HepG2 (cell line): ENCODE measurements around the gene RREB1. TPM values are rescaled to one million over a fixed set of nuclear protein-coding genes. Genes with fewer than 3 reads are reported as not detected.

ENCODE experiments used
- FOXO1 ChIP-seq: sonication (generic); formaldehyde crosslinking; IDR thresholded peaks from 2 replicates; pipeline ENCODE4 v1.4.0; 2020; ENCODE audit warnings: missing genetic modification reagents
- HOXA3 ChIP-seq: sonication (generic); formaldehyde crosslinking; IDR thresholded peaks from 2 replicates; pipeline ENCODE4 v1.5.0; 2020; ENCODE audit warnings: missing genetic modification reagents
- NFYC ChIP-seq: IDR thresholded peaks from 2 replicates; pipeline ENCODE4 v1.6.1; 2016; ENCODE audit warnings: missing genetic modification reagents, missing compliant biosample characterization
- SIN3A ChIP-seq: IDR thresholded peaks from 2 replicates; pipeline ENCODE4 v1.6.1; 2011; ENCODE audit warnings: low read depth, mild to moderate bottlenecking, control low read depth, low read length, borderline replicate concordance
- TP53 ChIP-seq: sonication (generic); formaldehyde crosslinking; conservative IDR thresholded peaks from 2 replicates; pipeline ENCODE4 v1.4.0; 2020; ENCODE audit warnings: missing genetic modification reagents
- UBTF ChIP-seq: sonication (generic); formaldehyde crosslinking; IDR thresholded peaks from 2 replicates; pipeline ENCODE4 v1.4.0; 2020; ENCODE audit warnings: mild to moderate bottlenecking, missing genetic modification reagents
- WIZ ChIP-seq: sonication (generic); formaldehyde crosslinking; IDR thresholded peaks from 2 replicates; pipeline ENCODE4 v1.5.1; 2020; ENCODE audit warnings: mild to moderate bottlenecking, missing genetic modification reagents
- ZBTB49 ChIP-seq: sonication (generic); formaldehyde crosslinking; IDR thresholded peaks from 2 replicates; pipeline ENCODE4 v1.4.0; 2020; ENCODE audit warnings: missing genetic modification reagents, borderline replicate concordance
- ZNF256 ChIP-seq: sonication (generic); formaldehyde crosslinking; conservative IDR thresholded peaks from 2 replicates; pipeline ENCODE4 v1.4.0; 2020; ENCODE audit warnings: missing genetic modification reagents
- ZNF296 ChIP-seq: sonication (generic); formaldehyde crosslinking; conservative IDR thresholded peaks from 2 replicates; pipeline ENCODE4 v1.5.0; 2020; ENCODE audit warnings: mild to moderate bottlenecking, missing genetic modification reagents
- ZNF350 ChIP-seq: sonication (generic); formaldehyde crosslinking; IDR thresholded peaks from 2 replicates; pipeline ENCODE4 v1.4.0; 2020; ENCODE audit warnings: mild to moderate bottlenecking, low read depth, missing genetic modification reagents, borderline replicate concordance
- ZNF605 ChIP-seq: sonication (generic); formaldehyde crosslinking; IDR thresholded peaks from 2 replicates; pipeline ENCODE4 v1.8.0; 2022; ENCODE audit warnings: mild to moderate bottlenecking, missing genetic modification reagents
- ZNF687 ChIP-seq: sonication (generic); formaldehyde crosslinking; IDR thresholded peaks from 2 replicates; pipeline ENCODE4 v1.5.1; 2020; ENCODE audit warnings: mild to moderate bottlenecking, missing genetic modification reagents, moderate library complexity
- ZNF691 ChIP-seq: sonication (generic); formaldehyde crosslinking; IDR thresholded peaks from 2 replicates; pipeline ENCODE4 v1.4.0; 2020; ENCODE audit warnings: missing genetic modification reagents, low read depth, mild to moderate bottlenecking, borderline replicate concordance
- polyA plus RNA-seq, 8 experiments: library from polyadenylated mRNA; depleted of rRNA in 3 of 8; stranded (reverse) in 7 of 8; unstranded in 1 of 8; fragments of >200 nt; fragmentation: Illumina TruSeq in 4 of 8; extraction: Trizol in 4 of 8; gene quantifications; 2 replicates each; pipeline versions ENCODE4 v1.2.1 to v1.2.3, GENCODE V29; 2011 to 2016; ENCODE audit warnings: low read depth in 4 of 8, missing spikeins in 1 of 8, mixed read lengths in 1 of 8; ENCODE audit not compliant: insufficient read depth in 1 of 8
- total RNA-seq, 5 experiments: library from RNA; depleted of rRNA; stranded (reverse); fragments of >200 nt; fragmentation: Illumina TruSeq; extraction: Trizol; gene quantifications; 2 replicates each; pipeline ENCODE4 v1.2.3, GENCODE V29; 2016; ENCODE audit warnings: low read depth in 1 of 5
- TF ChIP-seq, protein P1 (sequence below): sonication (generic); formaldehyde crosslinking; IDR thresholded peaks from 2 replicates; pipeline ENCODE4 v1.9.0; 2022; ENCODE audit warnings: low read depth, missing genetic modification reagents

Gene RREB1
- total and polyA plus RNA-seq, 2 of the 13 experiments (the other 11 are each of a cell fraction or from before 2014, with no cell fraction given) = 6.1 to 23.2 TPM

DNA sequence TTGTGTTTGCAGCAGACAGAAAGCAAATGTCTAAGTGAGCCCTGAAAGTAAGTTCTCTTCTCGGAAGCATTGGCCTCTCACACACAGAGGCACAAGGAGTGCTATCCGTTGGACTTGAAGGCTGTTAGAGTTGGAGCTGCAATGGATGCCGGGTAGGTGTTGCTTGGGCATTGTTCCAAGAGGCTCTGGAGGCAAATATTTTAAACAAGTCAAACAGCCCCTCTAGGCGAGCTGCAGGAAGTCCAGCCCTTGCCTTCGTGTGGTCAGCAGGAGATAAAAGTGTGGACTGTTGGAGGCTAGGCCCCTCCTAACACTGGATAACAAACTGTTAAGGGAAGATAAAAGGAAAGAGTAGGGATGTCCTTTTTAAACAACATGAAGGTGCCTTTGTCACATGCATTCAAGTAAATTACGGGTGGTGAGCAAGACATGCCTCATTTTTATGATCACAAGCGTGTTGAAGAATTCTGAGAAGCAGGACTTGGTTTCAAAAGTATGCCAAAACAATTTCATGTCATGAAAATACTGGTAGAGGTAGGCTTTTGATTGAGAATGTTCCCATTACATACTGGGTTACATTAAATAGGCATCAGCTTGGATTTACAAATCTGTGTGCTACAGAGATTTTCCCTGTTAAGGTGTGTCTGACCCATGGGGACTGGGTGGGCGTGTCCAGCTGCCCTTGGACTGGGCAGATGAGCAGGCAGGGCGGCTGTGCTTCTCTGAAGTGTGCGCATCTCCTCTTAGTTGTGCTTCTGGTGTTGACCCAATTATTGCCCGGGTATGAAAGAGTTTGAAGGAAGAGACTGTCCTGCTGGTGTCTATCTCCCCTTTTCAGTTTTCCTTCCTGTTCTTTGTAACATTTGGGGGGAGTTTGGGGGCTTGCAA is 57.5 kb downstream of the RREB1 start (continued):
- TF ChIP-seq ZNF605 (CRISPR knock-in tag) (peak; percentile 74; the same call in 1 of the 2 replicates), SIN3A (peak; percentile 57; the same call in 1 of the 2 replicates), TP53 (CRISPR knock-in tag) (no peak), WIZ (CRISPR knock-in tag) (0 out of 2 replicates have a peak, but pooled peaks have one; percentile 42), ZNF296 (peak; percentile 88), ZNF350 (peak; percentile 17; the same call in 1 of the 2 replicates), UBTF (CRISPR knock-in tag) (0 out of 2 replicates have a peak, but pooled peaks have one; percentile 36), HOXA3 (CRISPR knock-in tag) (peak; percentile 71), FOXO1 (CRISPR knock-in tag) (peak; percentile 49; the same call in 1 of the 2 replicates), NFYC (CRISPR knock-in tag) (peak; percentile 15; the same call in 1 of the 2 replicates), ZNF691 (CRISPR knock-in tag) (peak; percentile 42; the same call in 1 of the 2 replicates), ZBTB49 (CRISPR knock-in tag) (no peak; the same call in 1 of the 2 replicates), ZNF256 (no peak), ZNF687 (peak; percentile 61)
- TF ChIP-seq, protein P1, sequence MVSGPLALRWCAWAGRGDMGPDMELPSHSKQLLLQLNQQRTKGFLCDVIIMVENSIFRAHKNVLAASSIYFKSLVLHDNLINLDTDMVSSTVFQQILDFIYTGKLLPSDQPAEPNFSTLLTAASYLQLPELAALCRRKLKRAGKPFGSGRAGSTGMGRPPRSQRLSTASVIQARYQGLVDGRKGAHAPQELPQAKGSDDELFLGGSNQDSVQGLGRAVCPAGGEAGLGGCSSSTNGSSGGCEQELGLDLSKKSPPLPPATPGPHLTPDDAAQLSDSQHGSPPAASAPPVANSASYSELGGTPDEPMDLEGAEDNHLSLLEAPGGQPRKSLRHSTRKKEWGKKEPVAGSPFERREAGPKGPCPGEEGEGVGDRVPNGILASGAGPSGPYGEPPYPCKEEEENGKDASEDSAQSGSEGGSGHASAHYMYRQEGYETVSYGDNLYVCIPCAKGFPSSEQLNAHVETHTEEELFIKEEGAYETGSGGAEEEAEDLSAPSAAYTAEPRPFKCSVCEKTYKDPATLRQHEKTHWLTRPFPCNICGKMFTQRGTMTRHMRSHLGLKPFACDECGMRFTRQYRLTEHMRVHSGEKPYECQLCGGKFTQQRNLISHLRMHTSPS = no peak
